GM18858 (cell line): ENCODE measurements around the gene PDE6A.

Experiments used
- ATAC-seq: cut with Tn5 transposase; IDR thresholded peaks from one replicate; pipeline ENCODE4 v1.9.1; 2021; ENCODE audit not compliant: unreplicated experiment

PDE6A gene

GRCh38 chr5:149930749-149931574, 13.6 kb downstream of the PDE6A start:
- no peak for ATAC-seq

GRCh38 chr5:149930043-149930748, 14.4 kb downstream of the PDE6A start:
- no peak for ATAC-seq

GRCh38 chr5:149924486-149924885, 20.1 kb downstream of the PDE6A start:
- ATAC-seq = no peak

- ATAC-seq = no peak
Measured at GRCh38 chr5:149922950-149923349, 21.6 kb downstream of the PDE6A start.

- ATAC-seq = no peak
Measured at GRCh38 chr5:149921597-149921996, 23.0 kb downstream of the PDE6A start.

GRCh38 chr5:149917073-149917676, 27.4 kb downstream of the PDE6A start:
- no peak for ATAC-seq

GRCh38 chr5:149916334-149917072, 28.1 kb downstream of the PDE6A start:
- no peak for ATAC-seq

GRCh38 chr5:149915392-149916260, 29.0 kb downstream of the PDE6A start:
- ATAC-seq = no peak

- ATAC-seq = no peak
Measured at GRCh38 chr5:149913436-149914419, 30.9 kb downstream of the PDE6A start.

GRCh38 chr5:149912226-149912871, 32.2 kb downstream of the PDE6A start:
- no peak for ATAC-seq

GRCh38 chr5:149911031-149911430, 33.6 kb downstream of the PDE6A start:
- ATAC-seq = no peak

- ATAC-seq = no peak
Measured at GRCh38 chr5:149907828-149908227, 36.8 kb downstream of the PDE6A start.

GRCh38 chr5:149904977-149905376, 39.6 kb downstream of the PDE6A start:
- ATAC-seq = no peak

GRCh38 chr5:149904293-149904886, 40.2 kb downstream of the PDE6A start:
- no peak for ATAC-seq

GRCh38 chr5:149903404-149903803, 41.2 kb downstream of the PDE6A start:
- ATAC-seq = no peak

- no peak for ATAC-seq
Measured at GRCh38 chr5:149902177-149902576, 42.4 kb downstream of the PDE6A start.

GRCh38 chr5:149901511-149901910, 43.1 kb downstream of the PDE6A start:
- ATAC-seq = no peak

GRCh38 chr5:149900390-149900789, 44.2 kb downstream of the PDE6A start:
- ATAC-seq = no peak
